K562 (cell line): Measurements from ENCODE around the gene GATB. TPM values are rescaled to one million over a fixed set of nuclear protein-coding genes. Genes with fewer than 3 reads are reported as not detected.

Experiments used
- ATAC-seq: fragments of 200-7000 bp; cut with Tn5 transposase; 3 replicates; pipeline ENCODE4 v1.9.1; 2020; ENCODE audit warnings: moderate library complexity
- BruUV-seq: library from RNA; stranded (reverse); fragments of 400-500 nt; replicated peaks from 2 replicates; lab custom pipeline; 2021; lab: Mats Ljungman, UMichigan
- CTCF ChIA-PET: fragments of 300-600 bp; formaldehyde crosslinking; extraction: SDS; loops from one replicate; lab custom pipeline; 2021; ENCODE audit warnings: low intra/inter-chr PET ratio; lab: Yijun Ruan, JAX
- POLR2A ChIA-PET: fragments of 300-600, 350-650 bp; sonication (Branson Sonifier 250); formaldehyde crosslinking; extraction: SDS; loops from one replicate; lab custom pipeline; 2021; ENCODE audit warnings: antibody characterized with exemption, inconsistent platforms; lab: Yijun Ruan, JAX
- DNase-seq, 4 experiments: peaks; one replicate each; pipeline versions ENCODE4 v3.0.0 to v3.0.0-alpha.2; 2011 to 2018; ENCODE audit warnings: low spot score in 3 of 4, mixed read lengths in 3 of 4; ENCODE audit errors: extremely low read depth in 1 of 4
- FAIRE-seq: peaks from 2 replicates; lab custom pipeline; 2011; peaks lifted over from hg19 to GRCh38; lab: Jason Lieb, UNC
- H2AFZ ChIP-seq: 2 replicates; pipeline ENCODE4 v1.6.0; 2011; ENCODE audit warnings: low read depth, low read length, control low read depth, inconsistent platforms
- H3K27ac ChIP-seq: fragments of 200-600 bp; 3 replicates; pipeline ENCODE4 v1.8.0; 2011; ENCODE audit warnings: low read depth, mild to moderate bottlenecking, control low read depth, inconsistent platforms, low read length, moderate library complexity, mixed read lengths; ENCODE audit errors: extremely low read depth
- H3K27me3 ChIP-seq, 2 experiments: fragments of 300-600 bp in 1 of 2; 2 replicates in 1 of 2; 3 replicates in 1 of 2; pipeline versions ENCODE4 v1.6.0 to v1.8.0; 2011; ENCODE audit warnings: inconsistent platforms in 2 of 2, low read length in 2 of 2, mild to moderate bottlenecking in 1 of 2, mixed read lengths in 1 of 2, moderate library complexity in 1 of 2; ENCODE audit not compliant: control insufficient read depth in 2 of 2, insufficient read depth in 2 of 2
- H3K36me3 ChIP-seq: fragments of 300-600 bp; 3 replicates; pipeline ENCODE4 v1.8.0; 2011; ENCODE audit warnings: mild to moderate bottlenecking, low read length, inconsistent platforms; ENCODE audit not compliant: control insufficient read depth, insufficient read depth
- H3K4me1 ChIP-seq, 2 experiments: fragments of 200-600 bp in 1 of 2; replicated peaks in 1 of 2; 2 replicates in 1 of 2; 3 replicates in 1 of 2; pipeline versions ENCODE4 v1.5.1 to v1.8.0; 2011; ENCODE audit warnings: inconsistent platforms in 2 of 2, low read length in 2 of 2, mild to moderate bottlenecking in 1 of 2, mixed read lengths in 1 of 2, moderate library complexity in 1 of 2; ENCODE audit not compliant: control insufficient read depth in 2 of 2, insufficient read depth in 2 of 2
- H3K4me2 ChIP-seq: 2 replicates; pipeline ENCODE4 v1.6.1; 2011; ENCODE audit warnings: low read length, control low read depth, inconsistent platforms, mixed read lengths; ENCODE audit not compliant: insufficient read depth
- H3K4me3 ChIP-seq: fragments of 200-600 bp; sonication (generic), shearing (Covaris generic); 2 replicates; pipeline ENCODE4 v1.5.1; 2016; ENCODE audit warnings: control low read depth, inconsistent platforms
- H3K79me2 ChIP-seq: fragments of 200-600 bp; 3 replicates; pipeline ENCODE4 v1.8.0; 2011; ENCODE audit warnings: low read length, inconsistent platforms; ENCODE audit not compliant: control insufficient read depth, insufficient read depth
- H3K9ac ChIP-seq, 2 experiments: 2 replicates each; pipeline versions ENCODE4 v1.6.0 to v1.6.1; 2011; ENCODE audit warnings: low read depth in 2 of 2, low read length in 2 of 2, control low read depth in 1 of 2, inconsistent platforms in 1 of 2, mild to moderate bottlenecking in 1 of 2, mixed read lengths in 1 of 2; ENCODE audit not compliant: insufficient read depth in 1 of 2
- H3K9me1 ChIP-seq: one replicate; pipeline ENCODE4 v1.6.0; 2011; ENCODE audit warnings: inconsistent platforms, mild to moderate bottlenecking, low read length, moderate library complexity; ENCODE audit not compliant: control insufficient read depth, insufficient read depth
- H3K9me3 ChIP-seq: replicated peaks from 2 replicates; pipeline ENCODE4 v1.5.1; 2011; ENCODE audit warnings: low read depth, low read length, inconsistent platforms; ENCODE audit not compliant: control insufficient read depth, insufficient read depth
- H4K20me1 ChIP-seq: replicated peaks from 2 replicates; pipeline ENCODE4 v1.6.1; 2011; ENCODE audit warnings: low read length, inconsistent platforms, mixed read lengths; ENCODE audit not compliant: control insufficient read depth, insufficient read depth
- ATF1 ChIP-seq, 2 experiments: fragments of 450-650 bp in 1 of 2; IDR thresholded peaks; 2 replicates each; pipeline ENCODE4 v1.6.1; 2016; ENCODE audit warnings: missing compliant biosample characterization in 1 of 2, missing genetic modification characterization in 1 of 2
- ESRRB ChIP-seq: fragments of 250-450 bp; sonication (Bioruptor Pico); IDR thresholded peaks from 2 replicates; pipeline ENCODE4 v1.5.0; 2020; ENCODE audit warnings: mild to moderate bottlenecking, moderate library complexity, borderline replicate concordance
- HDAC1 ChIP-seq, 2 experiments: fragments of 450-650 bp; IDR thresholded peaks; 2 replicates each; pipeline ENCODE4 v1.6.1; 2016 to 2017; ENCODE audit warnings: inconsistent platforms in 1 of 2, mild to moderate bottlenecking in 1 of 2, moderate library complexity in 1 of 2
- MBD2 ChIP-seq: sonication (generic); IDR thresholded peaks from 2 replicates; pipeline ENCODE4 v1.6.1; 2016; ENCODE audit warnings: low read depth, borderline replicate concordance
- NFE2L1 ChIP-seq: fragments of 450-650 bp; IDR thresholded peaks from 2 replicates; pipeline ENCODE4 v1.6.1; 2016; ENCODE audit warnings: missing genetic modification characterization, low read depth, mild to moderate bottlenecking, missing compliant biosample characterization, moderate library complexity, borderline replicate concordance
- POLR2A ChIP-seq: fragments of 450-650 bp; conservative IDR thresholded peaks from 2 replicates; pipeline ENCODE4 v1.6.1; 2016
- PRPF4 ChIP-seq: fragments of 200-400 bp; formaldehyde crosslinking; IDR thresholded peaks from one replicate; pipeline ENCODE4 v1.6.1; 2017; ENCODE audit warnings: low read length, low read depth, mild to moderate bottlenecking; ENCODE audit not compliant: insufficient read depth, poor library complexity, severe bottlenecking
- SMAD3 ChIP-seq: fragments of 450-650 bp; formaldehyde crosslinking; conservative IDR thresholded peaks from 2 replicates; pipeline ENCODE4 v1.4.0; 2020; ENCODE audit warnings: mild to moderate bottlenecking
- SMARCB1 ChIP-seq: IDR thresholded peaks from 2 replicates; pipeline ENCODE4 v1.6.1; 2011; ENCODE audit warnings: improper control_type of control experiment, low read depth; ENCODE audit not compliant: insufficient read length
- TAF15 ChIP-seq: fragments of 200-400 bp; formaldehyde crosslinking; IDR thresholded peaks from 2 replicates; pipeline ENCODE4 v1.6.1; 2017; ENCODE audit warnings: mild to moderate bottlenecking, low read depth, low read length, moderate library complexity
- ZNF507 ChIP-seq: conservative IDR thresholded peaks from 2 replicates; pipeline ENCODE4 v1.6.1; 2017; ENCODE audit warnings: missing genetic modification characterization, missing compliant biosample characterization
- ZNF785 ChIP-seq: fragments of 250-450 bp; sonication (Bioruptor Pico); IDR thresholded peaks from 2 replicates; pipeline ENCODE4 v1.4.0; 2020; ENCODE audit warnings: mild to moderate bottlenecking
- WGBS: fragments of 100-300 bp; shearing (Covaris generic); methylation state at CpG from one replicate; pipeline ENCODE4 v1.1.6; 2016; ENCODE audit warnings: low coverage, mixed read lengths; ENCODE audit not compliant: insufficient coverage; ENCODE audit errors: missing lambda C conversion rate; 5-methylcytosine and 5-hydroxymethylcytosine counted together
- in situ Hi-C: fragments of 300-500 bp; cut with MboI; formaldehyde crosslinking; loops from 4 replicates; pipeline ENCODE4 v1.15.0; 2018; ENCODE audit warnings: inconsistent platforms, mixed read lengths
- intact Hi-C: fragments of 100-400 bp; cut with micrococcal nuclease; formaldehyde crosslinking; loops from 2 replicates; pipeline ENCODE4 v1.14.2; 2022
- polyA plus RNA-seq, 8 experiments: library from polyadenylated mRNA; depleted of rRNA in 4 of 8; stranded (reverse) in 5 of 8; unstranded in 3 of 8; fragments of >200 nt; fragmentation: Nextera tagmentation in 2 of 8; fragmentation: Illumina TruSeq in 1 of 8; extraction: Ambion mirVana in 2 of 8; extraction: Trizol in 1 of 8; gene quantifications; 2 replicates each; pipeline versions ENCODE4 v1.2.1 to v1.2.3, GENCODE V29; 2011 to 2014; ENCODE audit warnings: inconsistent platforms in 1 of 8, missing spikeins in 1 of 8
- total RNA-seq, 7 experiments: library from RNA; depleted of rRNA in 6 of 7; stranded (reverse); fragments of >200 nt in 6 of 7; fragmentation: Illumina TruSeq in 2 of 7; extraction: Trizol in 2 of 7; gene quantifications; 2 replicates each; pipeline versions ENCODE4 v1.2.1 to v1.2.3, GENCODE V29; 2011 to 2021; ENCODE audit warnings: low replicate concordance in 1 of 7
- TF ChIP-seq, protein P1 (sequence below): fragments of 250-450 bp; sonication (Bioruptor Pico); IDR thresholded peaks from 2 replicates; pipeline ENCODE4 v1.5.0; 2021; ENCODE audit warnings: mild to moderate bottlenecking, borderline replicate concordance
- TF ChIP-seq, protein P2 (sequence below): fragments of 250-450 bp; sonication (Bioruptor Pico); IDR thresholded peaks from 2 replicates; pipeline ENCODE4 v1.4.0; 2020; ENCODE audit warnings: mild to moderate bottlenecking, moderate library complexity
- TF ChIP-seq, protein P3 (sequence below), 2 experiments: fragments of 450-650 bp; IDR thresholded peaks; 2 replicates each; pipeline ENCODE4 v1.6.1; 2016

Gene GATB
- total and polyA plus RNA-seq, 9 of the 15 experiments (the other 6 are each of a cell fraction or from before 2014, with no cell fraction given), result 15.3 to 31.8 (median 26.2) TPM

DNA sequence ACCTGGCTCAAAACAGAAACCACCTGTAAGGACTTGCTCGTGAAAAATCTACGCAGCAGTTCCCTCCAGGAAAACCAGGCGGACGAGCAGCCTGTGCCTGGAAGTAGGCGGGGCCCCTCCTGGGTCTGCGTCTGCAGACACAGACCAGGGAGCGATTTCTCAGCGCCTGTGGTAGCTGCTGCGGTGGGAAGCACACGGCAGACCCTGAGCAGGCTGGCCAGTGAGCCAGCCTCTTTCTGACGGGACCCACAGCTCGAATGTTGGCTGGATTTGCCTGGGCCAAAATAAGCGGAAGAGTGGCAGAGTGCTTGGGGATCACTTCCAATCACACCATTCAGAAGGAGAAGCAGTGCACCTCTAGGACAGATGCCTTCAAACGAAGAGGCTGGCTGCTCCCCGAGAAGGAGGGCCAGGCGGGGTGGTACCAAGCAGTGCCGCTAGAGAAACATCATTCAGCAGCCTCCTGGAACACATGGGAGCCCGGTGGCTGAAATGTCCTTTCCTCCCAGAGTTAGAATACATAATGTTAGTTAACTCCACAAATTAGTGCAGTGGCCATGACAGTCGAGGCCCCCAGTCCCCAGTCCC lies 85.9 kb downstream of the GATB start:
- Histone ChIP-seq H3K9me1 (no peaks in the 10 kb centered on the region), H3K27ac (no peak overlapping the region), H3K9ac (no peak overlapping the region), H3K36me3 (0 out of 3 replicates have a peak, but pooled peaks cover 3% of the 10 kb centered on the region), H3K79me2 (no peaks in the 10 kb centered on the region), H3K4me2 (no peak overlapping the region), H3K9me3 (no peaks in the 10 kb centered on the region), H4K20me1 (peaks cover 6% of the 10 kb centered on the region; the same call in 1 of the 2 replicates), H2AFZ (no peak overlapping the region), H3K4me3 (no peak overlapping the region), H3K4me1 (peaks cover 14 to 27% of the 10 kb centered on the region in 2 experiments), H3K27me3 (no peaks in the 10 kb centered on the region)
- no peak for FAIRE-seq
- DNase-seq, result no peak
- TF ChIP-seq POLR2A (no peak), MBD2 (no peak), TAF15 (no peak), ATF1 (CRISPR knock-in tag; IDR thresholded peaks at IDR 0.05) (no peak), ATF1 (tag; IDR thresholded peaks at IDR 0.05) (no peak), ESRRB (CRISPR knock-in tag) (no peak), NFE2L1 (tag) (no peak), ZNF507 (tag) (no peak), ZNF785 (CRISPR knock-in tag) (no peak), PRPF4 (no peak), SMARCB1 (no peak), SMAD3 (no peak), HDAC1 (IDR thresholded peaks at IDR 0.05) (no peak)
- TF ChIP-seq, protein P1, sequence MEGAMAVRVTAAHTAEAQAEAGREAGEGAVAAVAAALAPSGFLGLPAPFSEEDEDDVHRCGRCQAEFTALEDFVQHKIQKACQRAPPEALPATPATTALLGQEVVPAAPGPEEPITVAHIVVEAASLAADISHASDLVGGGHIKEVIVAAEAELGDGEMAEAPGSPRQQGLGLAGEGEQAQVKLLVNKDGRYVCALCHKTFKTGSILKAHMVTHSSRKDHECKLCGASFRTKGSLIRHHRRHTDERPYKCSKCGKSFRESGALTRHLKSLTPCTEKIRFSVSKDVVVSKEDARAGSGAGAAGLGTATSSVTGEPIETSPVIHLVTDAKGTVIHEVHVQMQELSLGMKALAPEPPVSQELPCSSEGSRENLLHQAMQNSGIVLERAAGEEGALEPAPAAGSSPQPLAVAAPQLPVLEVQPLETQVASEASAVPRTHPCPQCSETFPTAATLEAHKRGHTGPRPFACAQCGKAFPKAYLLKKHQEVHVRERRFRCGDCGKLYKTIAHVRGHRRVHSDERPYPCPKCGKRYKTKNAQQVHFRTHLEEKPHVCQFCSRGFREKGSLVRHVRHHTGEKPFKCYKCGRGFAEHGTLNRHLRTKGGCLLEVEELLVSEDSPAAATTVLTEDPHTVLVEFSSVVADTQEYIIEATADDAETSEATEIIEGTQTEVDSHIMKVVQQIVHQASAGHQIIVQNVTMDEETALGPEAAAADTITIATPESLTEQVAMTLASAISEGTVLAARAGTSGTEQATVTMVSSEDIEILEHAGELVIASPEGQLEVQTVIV (CRISPR knock-in tag), result no peak
- TF ChIP-seq, protein P2, sequence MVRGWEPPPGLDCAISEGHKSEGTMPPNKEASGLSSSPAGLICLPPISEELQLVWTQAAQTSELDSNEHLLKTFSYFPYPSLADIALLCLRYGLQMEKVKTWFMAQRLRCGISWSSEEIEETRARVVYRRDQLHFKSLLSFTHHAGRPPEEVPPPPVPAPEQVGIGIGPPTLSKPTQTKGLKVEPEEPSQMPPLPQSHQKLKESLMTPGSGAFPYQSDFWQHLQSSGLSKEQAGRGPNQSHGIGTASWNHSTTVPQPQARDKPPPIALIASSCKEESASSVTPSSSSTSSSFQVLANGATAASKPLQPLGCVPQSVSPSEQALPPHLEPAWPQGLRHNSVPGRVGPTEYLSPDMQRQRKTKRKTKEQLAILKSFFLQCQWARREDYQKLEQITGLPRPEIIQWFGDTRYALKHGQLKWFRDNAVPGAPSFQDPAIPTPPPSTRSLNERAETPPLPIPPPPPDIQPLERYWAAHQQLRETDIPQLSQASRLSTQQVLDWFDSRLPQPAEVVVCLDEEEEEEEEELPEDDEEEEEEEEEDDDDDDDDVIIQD, result no peak
- TF ChIP-seq, protein P3, sequence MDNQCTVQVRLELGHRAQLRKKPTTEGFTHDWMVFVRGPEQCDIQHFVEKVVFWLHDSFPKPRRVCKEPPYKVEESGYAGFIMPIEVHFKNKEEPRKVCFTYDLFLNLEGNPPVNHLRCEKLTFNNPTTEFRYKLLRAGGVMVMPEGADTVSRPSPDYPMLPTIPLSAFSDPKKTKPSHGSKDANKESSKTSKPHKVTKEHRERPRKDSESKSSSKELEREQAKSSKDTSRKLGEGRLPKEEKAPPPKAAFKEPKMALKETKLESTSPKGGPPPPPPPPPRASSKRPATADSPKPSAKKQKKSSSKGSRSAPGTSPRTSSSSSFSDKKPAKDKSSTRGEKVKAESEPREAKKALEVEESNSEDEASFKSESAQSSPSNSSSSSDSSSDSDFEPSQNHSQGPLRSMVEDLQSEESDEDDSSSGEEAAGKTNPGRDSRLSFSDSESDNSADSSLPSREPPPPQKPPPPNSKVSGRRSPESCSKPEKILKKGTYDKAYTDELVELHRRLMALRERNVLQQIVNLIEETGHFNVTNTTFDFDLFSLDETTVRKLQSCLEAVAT (IDR thresholded peaks at IDR 0.05), result no peak
- intact Hi-C loops (loop anchor here (5.0 kb wide), 1 partner anchor 87 kb away; the partner anchor contains the start of gene GATB), in situ Hi-C loops (no loop called here)
- ATAC-seq, result no peak
- BruUV-seq, result no TSS peak
- 61% methylated on average over 15 of the region's 19 CpGs for WGBS
- ChIA-PET CTCF (no interaction called here), POLR2A (interaction anchor here (0.9 kb wide), 1 partner anchor 49 kb away, joined by 3 read pairs; no protein-coding TSS in a partner anchor)
